GM06990 (cell line): ENCODE results near the gene PEX1.
"Not testable (repeated sequence)": the region's sequence is repeated elsewhere in the genome, so short reads cannot be mapped to it uniquely, and the experiment has no call there.

Source experiments
- DNase-seq: peaks from one replicate; pipeline ENCODE4 v3.0.0-alpha.2; 2011; ENCODE audit not compliant: insufficient read length; ENCODE audit errors: extremely low read depth
- H3K27me3 ChIP-seq: replicated peaks from 2 replicates; pipeline ENCODE4 v1.6.0; 2011; ENCODE audit warnings: low read length; ENCODE audit not compliant: control insufficient read depth, insufficient read depth
- H3K36me3 ChIP-seq: 2 replicates; pipeline ENCODE4 v1.5.1; 2011; ENCODE audit warnings: low read length; ENCODE audit not compliant: control insufficient read depth, insufficient read depth
- H3K4me3 ChIP-seq: replicated peaks from 2 replicates; pipeline ENCODE4 v1.5.1; 2011; ENCODE audit warnings: low read depth, mild to moderate bottlenecking, control low read depth, low read length
- CTCF ChIP-seq: IDR thresholded peaks from 2 replicates; pipeline ENCODE4 v1.5.1; 2011; ENCODE audit warnings: low read length, control low read depth, mild to moderate bottlenecking, inconsistent platforms; ENCODE audit not compliant: insufficient read depth, poor library complexity, severe bottlenecking

The PEX1 gene

GRCh38 chr7:92557808-92558362, 29.6 kb upstream of the PEX1 start:
- TF ChIP-seq CTCF, result no peak
- no peaks in the 10 kb centered on the region for H3K27me3 ChIP-seq
- no peak overlapping the region for H3K4me3 ChIP-seq
- no peak for DNase-seq
- peaks cover 2% of the 10 kb centered on the region for H3K36me3 ChIP-seq

- H3K27me3 ChIP-seq, result no peaks in the 10 kb centered on the region
- no peak for TF ChIP-seq CTCF
- H3K36me3 ChIP-seq, result peaks cover 2% of the 10 kb centered on the region
- no peak overlapping the region for H3K4me3 ChIP-seq
- DNase-seq, result no peak
Measured at GRCh38 chr7:92557249-92557648, 28.9 kb upstream of the PEX1 start.

- no peak overlapping the region for H3K4me3 ChIP-seq
- H3K27me3 ChIP-seq, result no peaks in the 10 kb centered on the region
- no peak for TF ChIP-seq CTCF
- DNase-seq, result no peak
- H3K36me3 ChIP-seq, result no peaks in the 10 kb centered on the region
Measured at GRCh38 chr7:92550194-92550593, 21.9 kb upstream of the PEX1 start.

- H3K27me3 ChIP-seq, result no peaks in the 10 kb centered on the region
- H3K4me3 ChIP-seq, result no peak overlapping the region
- no peak for TF ChIP-seq CTCF
- DNase-seq, result no peak
- H3K36me3 ChIP-seq, result no peaks in the 10 kb centered on the region
Measured at GRCh38 chr7:92547579-92547978, 19.3 kb upstream of the PEX1 start.

- DNase-seq, result no peak
- H3K36me3 ChIP-seq, result no peaks in the 10 kb centered on the region
- no peaks in the 10 kb centered on the region for H3K27me3 ChIP-seq
- TF ChIP-seq CTCF, result no peak
- H3K4me3 ChIP-seq, result no peak overlapping the region
Measured at GRCh38 chr7:92546856-92547497, 18.7 kb upstream of the PEX1 start.

- not testable (repeated sequence) for H3K36me3 ChIP-seq, DNase-seq, H3K4me3 ChIP-seq, H3K27me3 ChIP-seq
Measured at GRCh38 chr7:92545116-92545515, 16.8 kb upstream of the PEX1 start.

- H3K36me3 ChIP-seq, H3K4me3 ChIP-seq, DNase-seq, H3K27me3 ChIP-seq: not testable (repeated sequence)
Measured at GRCh38 chr7:92543542-92543941, 15.2 kb upstream of the PEX1 start.
